22Rv1 (cell line): ENCODE measurements around the gene ADCY10.
"Not testable (repeated sequence)": the region's sequence is repeated elsewhere in the genome, so short reads cannot be mapped to it uniquely, and the experiment has no call there.

Experiments used
- H3K27ac ChIP-seq: fragments of 450-650 bp; 2 replicates; pipeline ENCODE4 v1.5.1; 2017
- ZFX ChIP-seq: fragments of 450-650 bp; IDR thresholded peaks from 2 replicates; pipeline ENCODE4 v1.6.1; 2017; ENCODE audit warnings: antibody characterized with exemption, borderline replicate concordance
- TF ChIP-seq, protein P1 (sequence below): fragments of 450-650 bp; IDR thresholded peaks from 2 replicates; pipeline ENCODE4 v1.5.1; 2017; ENCODE audit warnings: mild to moderate bottlenecking

Gene ADCY10

DNA sequence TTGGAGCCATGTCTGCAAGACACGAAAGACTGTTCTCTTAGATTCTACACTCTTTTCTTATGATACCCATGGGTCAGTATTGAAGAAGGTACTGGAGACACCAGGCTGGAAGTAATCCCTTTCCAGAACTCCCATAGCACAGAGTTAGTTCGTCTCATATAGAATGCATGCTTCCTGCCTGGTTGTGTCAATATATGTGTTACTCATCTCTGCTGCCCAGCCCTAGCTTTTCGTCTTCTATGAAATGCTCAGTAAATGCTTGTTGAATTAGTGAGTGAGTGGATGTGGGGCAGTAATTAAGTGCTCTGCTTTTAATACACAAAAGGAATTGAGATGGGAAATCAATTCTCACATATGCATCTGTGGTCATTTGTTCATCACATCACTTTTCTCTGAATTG is 32.1 kb downstream of the ADCY10 start:
- TF ChIP-seq, protein P1, sequence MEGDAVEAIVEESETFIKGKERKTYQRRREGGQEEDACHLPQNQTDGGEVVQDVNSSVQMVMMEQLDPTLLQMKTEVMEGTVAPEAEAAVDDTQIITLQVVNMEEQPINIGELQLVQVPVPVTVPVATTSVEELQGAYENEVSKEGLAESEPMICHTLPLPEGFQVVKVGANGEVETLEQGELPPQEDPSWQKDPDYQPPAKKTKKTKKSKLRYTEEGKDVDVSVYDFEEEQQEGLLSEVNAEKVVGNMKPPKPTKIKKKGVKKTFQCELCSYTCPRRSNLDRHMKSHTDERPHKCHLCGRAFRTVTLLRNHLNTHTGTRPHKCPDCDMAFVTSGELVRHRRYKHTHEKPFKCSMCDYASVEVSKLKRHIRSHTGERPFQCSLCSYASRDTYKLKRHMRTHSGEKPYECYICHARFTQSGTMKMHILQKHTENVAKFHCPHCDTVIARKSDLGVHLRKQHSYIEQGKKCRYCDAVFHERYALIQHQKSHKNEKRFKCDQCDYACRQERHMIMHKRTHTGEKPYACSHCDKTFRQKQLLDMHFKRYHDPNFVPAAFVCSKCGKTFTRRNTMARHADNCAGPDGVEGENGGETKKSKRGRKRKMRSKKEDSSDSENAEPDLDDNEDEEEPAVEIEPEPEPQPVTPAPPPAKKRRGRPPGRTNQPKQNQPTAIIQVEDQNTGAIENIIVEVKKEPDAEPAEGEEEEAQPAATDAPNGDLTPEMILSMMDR = no peak
- TF ChIP-seq ZFX = no peak
- H3K27ac ChIP-seq = no peak overlapping the region

- H3K27ac ChIP-seq = no peak overlapping the region
- TF ChIP-seq, protein P1 = no peak
- TF ChIP-seq ZFX = no peak
Observed at GRCh38 chr1:167881069-167881468, 32.9 kb downstream of the ADCY10 start.

- TF ChIP-seq, protein P1 = no peak
- no peak for TF ChIP-seq ZFX
- no peak overlapping the region for H3K27ac ChIP-seq
Observed at GRCh38 chr1:167880580-167881021, 33.3 kb downstream of the ADCY10 start.

DNA sequence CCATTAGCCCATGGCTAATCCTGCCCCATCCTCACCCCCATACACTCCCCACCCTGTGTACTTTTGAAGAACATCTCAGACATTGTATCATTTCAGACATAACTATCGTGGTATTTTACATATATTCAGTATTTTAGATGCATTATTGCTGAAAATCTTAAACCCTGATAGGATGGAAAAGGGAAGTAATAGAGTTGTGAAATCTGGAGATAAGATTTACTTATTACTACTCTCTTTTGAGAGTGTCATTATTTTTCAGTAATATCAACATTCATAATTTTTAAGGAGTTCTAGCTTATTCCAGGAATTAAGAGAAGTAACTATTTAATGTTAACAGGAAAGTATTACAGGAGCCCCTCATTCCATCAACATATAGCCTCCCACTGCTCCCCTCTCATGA is 34.4 kb downstream of the ADCY10 start:
- no peak overlapping the region for H3K27ac ChIP-seq
- TF ChIP-seq ZFX = no peak
- TF ChIP-seq, protein P1 = no peak

DNA sequence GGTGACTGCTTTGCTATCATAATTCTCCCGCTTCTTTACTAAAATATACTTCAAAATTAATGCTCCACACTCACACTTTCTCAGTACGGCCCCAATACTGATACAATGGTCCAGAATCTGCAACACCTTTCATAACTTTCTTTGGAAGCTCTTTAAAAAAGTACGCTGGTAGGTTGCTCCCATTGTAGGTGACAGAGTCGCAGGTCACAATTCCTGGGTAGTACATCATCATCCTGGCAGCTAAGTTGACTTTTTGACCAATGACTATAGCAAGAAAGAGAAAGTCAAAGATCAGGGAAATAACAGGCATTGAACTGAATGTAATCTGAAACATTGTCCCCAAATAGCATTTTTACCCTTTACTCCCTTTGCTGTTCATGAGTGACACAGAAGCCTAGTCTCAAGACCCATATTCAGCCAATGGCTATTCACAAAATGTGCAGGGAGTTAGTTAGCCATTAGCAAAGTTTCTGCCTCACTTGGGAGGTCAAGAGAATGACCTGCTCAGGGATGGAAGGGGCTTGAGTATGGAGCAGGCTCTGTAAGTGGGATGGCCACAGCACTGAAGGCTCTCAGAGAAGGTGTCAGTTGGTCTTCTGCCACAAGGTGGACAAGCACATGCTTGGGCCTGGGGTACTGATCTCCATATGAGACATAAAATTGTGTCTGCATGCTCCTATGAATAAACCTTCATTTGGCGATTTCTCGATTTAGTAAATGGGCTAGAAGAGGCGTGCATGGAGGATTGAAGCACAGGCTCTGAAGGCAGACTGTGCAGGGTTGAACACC is 35.4 kb downstream of the ADCY10 start:
- TF ChIP-seq, protein P1 = no peak
- TF ChIP-seq ZFX = no peak
- no peak overlapping the region for H3K27ac ChIP-seq

- no peak overlapping the region for H3K27ac ChIP-seq
- TF ChIP-seq ZFX = no peak
Observed at GRCh38 chr1:167876597-167877175, 37.2 kb downstream of the ADCY10 start.

DNA sequence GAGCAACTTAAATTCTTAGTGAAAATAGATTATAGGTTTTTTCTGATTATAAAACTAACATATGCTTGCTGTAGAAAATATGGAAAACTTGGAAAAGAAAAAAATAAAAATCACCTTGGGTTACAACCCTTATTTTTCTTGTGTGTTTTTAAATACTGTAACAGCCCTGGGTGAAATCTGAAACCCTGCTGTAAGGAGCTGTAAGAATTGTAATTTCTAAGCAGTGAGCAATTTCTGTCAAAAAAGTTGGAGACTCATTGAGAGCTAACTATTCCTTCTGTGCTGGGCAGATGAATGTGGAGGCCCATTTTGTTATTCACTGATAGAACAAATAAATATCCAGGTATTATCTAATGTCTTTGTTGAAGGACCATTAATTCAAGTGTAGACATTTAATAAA is 42.6 kb downstream of the ADCY10 start:
- no peak for TF ChIP-seq ZFX
- TF ChIP-seq, protein P1 = no peak

GRCh38 chr1:167869157-167870001 is 44.6 kb downstream of the ADCY10 start:
- not testable (repeated sequence) for H3K27ac ChIP-seq

More for the DNA sequence above, 42.6 kb downstream of the ADCY10 start:
- no peak overlapping the region for H3K27ac ChIP-seq

- not testable (repeated sequence) for H3K27ac ChIP-seq
Observed at GRCh38 chr1:167866739-167867414, 47.1 kb downstream of the ADCY10 start.

DNA sequence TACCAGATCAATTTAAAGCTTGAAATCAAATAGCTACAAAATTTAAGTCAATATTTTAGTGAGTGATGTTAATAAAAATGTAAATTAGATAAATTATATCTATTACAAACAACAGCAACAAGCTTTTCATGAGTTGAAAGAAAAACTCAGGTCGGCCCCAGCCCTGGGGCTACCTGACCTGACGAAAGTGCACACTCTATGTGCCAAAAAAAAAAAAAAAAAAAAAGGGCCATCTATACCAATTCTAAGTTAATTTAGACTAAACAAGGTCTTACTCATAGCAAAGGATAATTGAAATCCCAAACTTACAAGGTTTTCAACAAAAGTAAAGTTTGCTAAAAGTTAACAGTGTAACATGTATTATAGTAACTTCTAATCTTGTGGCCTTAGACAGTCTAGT is 47.6 kb downstream of the ADCY10 start:
- not testable (repeated sequence) for H3K27ac ChIP-seq

DNA sequence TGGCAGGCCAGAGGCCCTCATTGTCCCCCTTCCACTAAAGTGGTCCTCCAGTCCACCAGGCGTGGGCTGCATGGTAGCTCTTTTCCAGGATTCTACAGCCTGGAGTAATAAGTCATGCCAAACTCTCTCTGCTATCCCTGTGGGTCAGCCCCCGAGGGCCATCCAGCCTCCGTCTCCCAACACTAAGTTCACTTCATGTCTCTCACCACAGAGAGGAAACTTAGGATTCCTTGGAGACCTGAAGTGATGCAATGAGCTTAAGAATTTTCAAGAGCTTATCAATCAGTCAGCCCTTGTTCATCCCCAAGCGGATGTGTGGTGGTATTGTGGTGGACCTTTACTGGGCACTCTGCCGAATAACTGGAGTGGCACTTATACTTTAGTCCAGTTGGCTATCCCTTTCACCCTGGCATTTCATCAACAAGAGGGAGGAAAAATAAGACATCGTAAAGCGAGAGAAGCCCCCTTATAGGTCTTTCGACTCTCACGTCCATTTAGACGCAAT is 48.1 kb downstream of the ADCY10 start:
- H3K27ac ChIP-seq = not testable (repeated sequence)
